Measurements from ENCODE around the gene TMEM86B.
A peak's percentile ranks its signal among the peaks of the same experiment; 100 is the strongest.

The TMEM86B gene

DNA sequence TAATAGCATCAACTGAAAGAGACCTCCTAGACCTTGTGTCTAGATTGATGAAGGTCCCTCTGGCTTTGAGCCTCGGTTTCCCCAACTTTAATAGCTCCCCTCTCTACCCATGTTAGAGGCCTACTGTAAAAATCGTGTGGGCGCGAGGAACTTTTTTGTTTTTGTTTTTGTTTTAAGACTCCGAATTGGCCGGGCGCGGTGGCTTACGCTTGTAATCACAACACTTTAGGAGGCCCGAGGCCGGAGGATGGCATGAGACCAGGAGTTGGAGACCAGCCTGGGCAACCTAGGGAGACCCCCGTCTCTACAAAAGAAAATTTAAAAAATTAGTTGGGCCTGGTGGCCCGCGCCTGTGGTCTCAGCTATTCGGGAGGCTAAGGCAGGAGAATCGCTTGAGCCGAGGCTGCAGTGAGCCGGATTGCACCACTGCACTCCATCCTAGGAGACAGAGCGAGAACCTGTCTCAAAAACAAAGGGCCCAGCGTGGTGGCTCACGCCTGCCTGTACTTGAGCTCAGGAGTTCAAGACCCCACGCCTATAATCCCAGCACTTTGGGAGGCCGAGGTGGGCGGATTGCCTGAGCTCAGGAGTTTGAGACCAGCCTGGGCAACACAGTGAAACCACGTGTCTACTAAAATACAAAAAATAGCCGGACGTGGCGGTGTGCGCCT, 31.1 kb upstream of the TMEM86B start:
- H3K9me3 Mint-ChIP-seq: no peaks in the 10 kb centered on the region
- peaks cover 6% of the 10 kb centered on the region for H3K36me3 Mint-ChIP-seq (ENCODE audit: low read depth)
- H3K4me3 Mint-ChIP-seq: peak overlapping the region; percentile 82 to 84 (median 84)
- peak overlapping the region; percentile 98 to 100 (median 100) for H3K27ac Mint-ChIP-seq
- peaks cover 36% of the 10 kb centered on the region for H3K4me1 Mint-ChIP-seq
- TF ChIP-seq, protein P1, sequence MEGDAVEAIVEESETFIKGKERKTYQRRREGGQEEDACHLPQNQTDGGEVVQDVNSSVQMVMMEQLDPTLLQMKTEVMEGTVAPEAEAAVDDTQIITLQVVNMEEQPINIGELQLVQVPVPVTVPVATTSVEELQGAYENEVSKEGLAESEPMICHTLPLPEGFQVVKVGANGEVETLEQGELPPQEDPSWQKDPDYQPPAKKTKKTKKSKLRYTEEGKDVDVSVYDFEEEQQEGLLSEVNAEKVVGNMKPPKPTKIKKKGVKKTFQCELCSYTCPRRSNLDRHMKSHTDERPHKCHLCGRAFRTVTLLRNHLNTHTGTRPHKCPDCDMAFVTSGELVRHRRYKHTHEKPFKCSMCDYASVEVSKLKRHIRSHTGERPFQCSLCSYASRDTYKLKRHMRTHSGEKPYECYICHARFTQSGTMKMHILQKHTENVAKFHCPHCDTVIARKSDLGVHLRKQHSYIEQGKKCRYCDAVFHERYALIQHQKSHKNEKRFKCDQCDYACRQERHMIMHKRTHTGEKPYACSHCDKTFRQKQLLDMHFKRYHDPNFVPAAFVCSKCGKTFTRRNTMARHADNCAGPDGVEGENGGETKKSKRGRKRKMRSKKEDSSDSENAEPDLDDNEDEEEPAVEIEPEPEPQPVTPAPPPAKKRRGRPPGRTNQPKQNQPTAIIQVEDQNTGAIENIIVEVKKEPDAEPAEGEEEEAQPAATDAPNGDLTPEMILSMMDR (IDR thresholded peaks at IDR 0.05; ENCODE audit: unreplicated experiment in 3 of 3): no peak
- no peaks in the 10 kb centered on the region for H3K27me3 Mint-ChIP-seq (ENCODE audit: low read depth)

DNA sequence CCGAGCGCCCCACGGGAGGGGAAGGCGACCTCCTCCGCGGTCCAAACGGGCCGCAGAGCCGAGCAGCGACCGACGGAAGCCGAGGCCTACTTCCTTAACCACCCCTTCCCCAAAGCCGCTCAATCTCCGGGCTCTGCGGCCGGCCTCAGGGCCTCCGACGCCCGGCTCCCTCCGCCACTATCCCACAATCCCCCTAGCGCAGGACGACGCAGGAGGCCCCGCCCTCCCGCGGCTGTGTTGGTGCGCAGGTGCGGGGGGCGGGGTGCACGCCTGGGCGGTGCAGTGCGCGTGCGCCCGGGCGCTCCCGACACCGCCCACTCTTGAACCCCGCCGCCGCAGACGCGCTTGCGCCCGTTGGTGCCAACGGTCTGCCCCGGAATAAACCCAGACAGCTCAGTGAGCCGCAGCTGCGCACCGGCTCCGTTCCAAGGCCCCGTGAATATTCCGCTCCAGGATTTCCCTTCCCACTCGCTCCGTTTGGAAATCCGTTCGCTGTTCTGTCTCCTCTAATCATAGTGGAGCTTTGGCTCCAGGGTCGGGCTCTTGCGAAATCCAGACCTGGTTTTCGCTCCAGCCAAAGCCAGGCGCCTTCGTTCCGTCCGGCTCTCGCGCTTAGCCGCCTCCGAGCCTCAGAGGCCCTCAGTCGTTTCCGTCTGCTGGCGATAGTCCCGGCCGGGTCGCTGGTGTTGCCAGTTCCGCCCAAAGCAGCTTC, 30.4 kb upstream of the TMEM86B start, which contains the start of gene PPP6R1:
Gene PPP6R1 (minus strand): TSS at position 190 of the 712 bp plus-strand sequence. CDS start 11,914 bp downstream, outside the sequence.
- TF ChIP-seq, protein P1 (IDR thresholded peaks at IDR 0.05; ENCODE audit: unreplicated experiment in 3 of 3): no peak
- H3K27ac Mint-ChIP-seq: peak within 1 kb of the TSS; percentile 98 to 100 (median 100)
- peaks cover 6% of the 10 kb centered on the region for H3K36me3 Mint-ChIP-seq (ENCODE audit: low read depth)
- H3K4me1 Mint-ChIP-seq: peaks cover 43% of the 10 kb centered on the region
- no peaks in the 10 kb centered on the region for H3K9me3 Mint-ChIP-seq
- H3K4me3 Mint-ChIP-seq: peak within 1 kb of the TSS; percentile 98 to 100 (median 99)
- no peaks in the 10 kb centered on the region for H3K27me3 Mint-ChIP-seq (ENCODE audit: low read depth)

DNA sequence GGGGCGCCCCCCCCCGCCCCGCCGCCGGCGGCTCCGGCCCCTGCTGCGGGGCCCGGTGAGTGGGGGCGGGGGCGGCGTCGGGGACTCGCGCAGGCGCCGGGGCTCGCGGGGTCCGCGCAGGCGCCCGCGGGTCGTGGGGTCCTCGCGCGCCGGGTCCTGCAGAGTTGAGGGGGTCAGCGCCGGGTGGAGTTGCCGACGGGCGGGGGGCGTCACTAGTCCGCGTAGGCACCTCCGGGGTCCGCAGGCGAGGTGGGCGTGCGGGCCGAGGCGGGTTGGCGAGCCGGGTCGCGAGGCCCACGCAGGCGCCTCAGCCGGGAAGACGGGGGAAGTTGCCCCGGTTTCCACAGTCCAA, 29.9 kb upstream of the TMEM86B start:
- Mint-ChIP-seq H3K36me3 (ENCODE audit: low read depth) (peaks cover 5% of the 10 kb centered on the region), H3K4me3 (peak overlapping the region; percentile 82 to 84 (median 84)), H3K27ac (peak overlapping the region in 2 of 3 experiments; percentile 88 to 100), H3K27me3 (ENCODE audit: low read depth) (no peaks in the 10 kb centered on the region), H3K9me3 (no peaks in the 10 kb centered on the region), H3K4me1 (peaks cover 45% of the 10 kb centered on the region)
- TF ChIP-seq, protein P1 (IDR thresholded peaks at IDR 0.05; ENCODE audit: unreplicated experiment in 3 of 3): no peak

DNA sequence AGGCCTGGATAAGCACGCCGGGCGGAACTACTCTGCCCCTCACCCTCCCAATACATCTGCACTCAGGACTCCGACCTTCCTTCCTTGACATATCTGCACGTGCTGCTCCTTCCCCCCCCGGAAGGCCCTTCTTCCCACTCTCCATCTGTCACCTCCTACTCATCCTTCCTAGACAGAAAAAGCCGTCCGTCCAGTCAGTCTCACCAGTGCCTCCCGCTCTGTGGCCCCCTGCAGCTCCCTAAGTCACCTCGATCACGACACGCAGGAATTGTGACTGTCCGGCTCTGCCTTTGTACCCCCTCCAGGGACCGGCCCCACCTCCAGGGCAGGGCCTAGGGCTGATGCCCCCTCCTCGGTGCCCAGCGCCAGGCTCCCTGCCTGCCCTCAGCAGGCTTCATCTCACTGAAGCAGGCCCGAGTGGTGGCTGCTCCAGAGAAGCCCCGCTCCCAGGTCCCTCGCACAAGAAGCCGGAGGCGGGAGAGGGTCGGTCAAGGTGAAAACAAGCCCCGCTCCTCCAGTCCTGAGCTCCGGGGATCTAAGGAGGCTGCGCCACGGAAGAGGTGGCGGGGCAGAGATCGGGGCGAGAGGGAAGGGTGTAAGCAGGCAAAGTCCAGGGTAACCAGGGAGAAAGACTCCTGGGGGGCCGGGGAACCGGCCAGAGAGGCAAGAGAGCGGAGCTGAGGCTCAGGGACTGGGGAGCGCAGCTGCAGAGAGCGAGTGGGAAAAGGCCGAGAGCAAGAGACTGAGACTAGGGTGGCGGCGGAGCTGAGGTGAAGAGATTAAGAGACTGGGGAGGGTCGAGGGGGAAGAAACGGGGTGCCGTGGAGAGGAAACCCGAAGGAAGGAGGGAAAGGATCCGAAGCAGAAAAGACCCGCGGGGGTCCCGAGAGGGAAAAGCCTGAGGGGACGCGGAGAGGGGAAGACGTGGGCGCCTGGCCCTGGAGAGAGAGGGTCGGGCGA, 29.2 kb upstream of the TMEM86B start:
- H3K9me3 Mint-ChIP-seq: no peaks in the 10 kb centered on the region
- peak overlapping the region; percentile 98 to 100 (median 99) for H3K4me3 Mint-ChIP-seq
- no peaks in the 10 kb centered on the region for H3K27me3 Mint-ChIP-seq (ENCODE audit: low read depth)
- peaks cover 3% of the 10 kb centered on the region for H3K36me3 Mint-ChIP-seq (ENCODE audit: low read depth)
- peaks cover 45% of the 10 kb centered on the region for H3K4me1 Mint-ChIP-seq
- TF ChIP-seq, protein P1 (IDR thresholded peaks at IDR 0.05; ENCODE audit: unreplicated experiment in 3 of 3): no peak
- peak overlapping the region; percentile 88 to 98 (median 97) for H3K27ac Mint-ChIP-seq

DNA sequence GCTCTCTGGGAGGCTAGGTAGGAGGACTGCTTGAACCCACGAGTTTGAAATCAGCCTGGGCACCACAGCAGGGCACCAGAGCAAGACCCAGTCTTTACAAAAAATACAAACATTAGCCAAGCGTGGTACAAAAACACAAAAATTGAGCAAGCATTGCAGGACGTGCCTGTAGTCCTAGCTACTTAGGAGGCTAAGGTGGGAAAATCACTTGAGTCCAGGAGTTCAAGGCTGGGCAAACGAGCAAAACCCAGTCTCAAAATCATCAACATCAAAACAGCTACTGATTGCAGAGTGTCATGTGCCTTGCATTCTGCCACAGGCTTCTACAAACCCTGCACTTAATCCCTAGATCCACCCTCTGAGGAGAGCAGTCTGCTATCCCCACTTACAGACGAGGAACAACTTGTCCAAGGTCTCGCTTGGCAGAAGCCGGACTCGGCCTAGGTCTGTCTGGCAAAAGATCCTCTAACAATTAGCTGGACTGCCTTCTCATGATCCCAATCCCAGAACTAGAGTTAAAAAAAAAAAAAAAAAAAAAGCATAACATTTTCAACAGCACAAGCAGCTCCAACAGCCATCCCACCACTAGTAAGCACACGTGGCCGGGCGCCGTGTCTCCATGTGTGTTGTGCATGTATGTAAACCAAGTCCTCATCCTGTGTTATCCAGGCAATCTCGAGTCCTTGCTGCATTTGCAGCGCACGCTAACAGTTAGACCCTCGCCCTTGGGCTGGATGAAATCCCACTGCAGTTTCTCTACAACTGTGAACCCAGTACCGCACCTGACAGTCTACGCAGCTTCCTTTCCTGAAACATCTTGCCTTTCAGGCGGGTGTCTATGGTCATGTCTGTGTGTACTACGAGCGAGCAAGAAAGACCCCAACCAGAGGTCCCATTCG, 28.2 kb upstream of the TMEM86B start:
- Mint-ChIP-seq H3K4me3 (peak overlapping the region; percentile 98 to 100 (median 99)), H3K9me3 (no peaks in the 10 kb centered on the region), H3K27me3 (ENCODE audit: low read depth) (no peaks in the 10 kb centered on the region), H3K4me1 (peaks cover 45% of the 10 kb centered on the region), H3K36me3 (ENCODE audit: low read depth) (peaks cover 1% of the 10 kb centered on the region), H3K27ac (peak overlapping the region; percentile 88 to 98 (median 97))
- TF ChIP-seq, protein P1 (IDR thresholded peaks at IDR 0.05; ENCODE audit: unreplicated experiment in 3 of 3): no peak
